ENCODE results near the gene RGPD5. TPM values are rescaled to one million over a fixed set of nuclear protein-coding genes. Genes with fewer than 3 reads are reported as not detected.

Gene RGPD5
- total RNA-seq = 4.4 and 11.5 TPM in 2 replicates

GRCh38 chr2:109794074-109794737 is at the start of gene RGPD5:
Gene RGPD5, plus strand, starts transcription at chr2:109794305. Its CDS starts 161 bp downstream, at chr2:109794466.

GRCh38 chr2:109898462-109899336 is 104.6 kb downstream of the RGPD5 start, which contains the start of gene LIMS3:
Gene LIMS3, plus strand, starts transcription at chr2:109898688. Its CDS starts 41 bp downstream, at chr2:109898729.

Other genes starting within 250 kb of the RGPD5 start
- 74.9 and 85.5 TPM in 2 replicates for gene SEPTIN10, start 180.3 kb upstream of the RGPD5 start, total RNA-seq
- 12.4 and 13.6 TPM in 2 replicates for gene SOWAHC, start 179.9 kb upstream of the RGPD5 start, total RNA-seq
- 7.2 and 7.3 TPM in 2 replicates for gene LIMS3, start 104.4 kb downstream of the RGPD5 start, total RNA-seq